Mesenchymal stem cell (in vitro differentiated cells and primary cell): Measurements from ENCODE around the gene PPP1R12B.
"Not testable (repeated sequence)": the region's sequence is repeated elsewhere in the genome, so short reads cannot be mapped to it uniquely, and the experiment has no call there.

Experiments
- DNase-seq: peaks from one replicate; pipeline ENCODE4 v3.0.0-alpha.2; 2013
- H2AFZ ChIP-seq: one replicate; pipeline ENCODE4 v1.6.1; 2013; ENCODE audit warnings: low read depth, mild to moderate bottlenecking, control low read depth, inconsistent platforms, low read length, moderate library complexity
- H2AK5ac ChIP-seq: 2 replicates; pipeline ENCODE4 v1.6.1; 2013; ENCODE audit warnings: low read length, moderate library complexity, mild to moderate bottlenecking, inconsistent platforms; ENCODE audit not compliant: severe bottlenecking
- H2BK120ac ChIP-seq: one replicate; pipeline ENCODE4 v1.6.1; 2013; ENCODE audit warnings: low read depth, mild to moderate bottlenecking, inconsistent platforms, low read length, moderate library complexity
- H2BK12ac ChIP-seq, 2 experiments: one replicate each; pipeline ENCODE4 v1.6.1; 2013; ENCODE audit warnings: inconsistent platforms in 2 of 2, low read length in 2 of 2, mild to moderate bottlenecking in 2 of 2, moderate library complexity in 2 of 2, control low read depth in 1 of 2
- H2BK15ac ChIP-seq: one replicate; pipeline ENCODE4 v1.6.1; 2013; ENCODE audit warnings: mild to moderate bottlenecking, low read depth, inconsistent platforms; ENCODE audit not compliant: poor library complexity, severe bottlenecking
- H2BK5ac ChIP-seq: 2 replicates; pipeline ENCODE4 v1.6.1; 2013; ENCODE audit warnings: low read depth, mild to moderate bottlenecking, low read length, control low read depth, inconsistent platforms; ENCODE audit not compliant: poor library complexity, severe bottlenecking
- H3K14ac ChIP-seq, 2 experiments: one replicate each; pipeline ENCODE4 v1.6.1; 2013; ENCODE audit warnings: inconsistent platforms in 2 of 2, low read length in 2 of 2, control low read depth in 1 of 2, mild to moderate bottlenecking in 1 of 2, moderate library complexity in 1 of 2
- H3K18ac ChIP-seq, 2 experiments: one replicate each; pipeline ENCODE4 v1.6.1; 2013; ENCODE audit warnings: inconsistent platforms in 2 of 2, low read length in 2 of 2, control low read depth in 1 of 2, low read depth in 1 of 2, mild to moderate bottlenecking in 1 of 2
- H3K23ac ChIP-seq, 2 experiments: one replicate each; pipeline ENCODE4 v1.6.1; 2013; ENCODE audit warnings: inconsistent platforms in 2 of 2, low read length in 2 of 2, mild to moderate bottlenecking in 2 of 2, moderate library complexity in 2 of 2, control low read depth in 1 of 2
- H3K27ac ChIP-seq: 2 replicates; pipeline ENCODE4 v1.5.1; 2013; ENCODE audit warnings: mild to moderate bottlenecking, moderate library complexity, low read length, control low read depth, inconsistent platforms; ENCODE audit not compliant: poor library complexity, severe bottlenecking
- H3K27me3 ChIP-seq, 2 experiments: 2 replicates each; pipeline versions ENCODE4 v1.6.1 to v1.7.0; 2013; ENCODE audit warnings: low read length in 2 of 2, mild to moderate bottlenecking in 2 of 2, moderate library complexity in 2 of 2, control low read depth in 1 of 2, inconsistent platforms in 1 of 2; ENCODE audit not compliant: control insufficient read depth in 1 of 2, insufficient read depth in 1 of 2
- H3K36me3 ChIP-seq, 2 experiments: 2 replicates each; pipeline versions ENCODE4 v1.6.1 to v1.7.0; 2013; ENCODE audit warnings: low read length in 2 of 2, control low read depth in 1 of 2, inconsistent platforms in 1 of 2, low read depth in 1 of 2, mild to moderate bottlenecking in 1 of 2; ENCODE audit not compliant: insufficient read depth in 2 of 2, control insufficient read depth in 1 of 2
- H3K4ac ChIP-seq, 2 experiments: one replicate each; pipeline ENCODE4 v1.6.1; 2013; ENCODE audit warnings: inconsistent platforms in 2 of 2, low read length in 2 of 2, mild to moderate bottlenecking in 2 of 2, moderate library complexity in 2 of 2, control low read depth in 1 of 2, low read depth in 1 of 2
- H3K4me1 ChIP-seq: 2 replicates; pipeline ENCODE4 v1.6.1; 2013; ENCODE audit warnings: low read depth, low read length, control low read depth; ENCODE audit not compliant: control insufficient read depth, insufficient read depth
- H3K4me2 ChIP-seq: 2 replicates; pipeline ENCODE4 v1.6.1; 2013; ENCODE audit warnings: low read length, mild to moderate bottlenecking, inconsistent platforms; ENCODE audit not compliant: poor library complexity, severe bottlenecking
- H3K4me3 ChIP-seq, 2 experiments: 2 replicates each; pipeline versions ENCODE4 v1.5.1 to v1.7.0; 2013; ENCODE audit warnings: low read length in 2 of 2, mild to moderate bottlenecking in 2 of 2, control low read depth in 1 of 2, low read depth in 1 of 2; ENCODE audit not compliant: insufficient read depth in 1 of 2
- H3K79me1 ChIP-seq: replicated peaks from 2 replicates; pipeline ENCODE4 v1.6.1; 2013; ENCODE audit warnings: mild to moderate bottlenecking, control low read depth, low read length, inconsistent platforms; ENCODE audit not compliant: poor library complexity, severe bottlenecking
- H3K9ac ChIP-seq: 2 replicates; pipeline ENCODE4 v1.7.0; 2013; ENCODE audit warnings: mild to moderate bottlenecking, low read length, moderate library complexity
- H3K9me3 ChIP-seq: 2 replicates; pipeline ENCODE4 v1.7.0; 2013; ENCODE audit warnings: mild to moderate bottlenecking, low read length; ENCODE audit not compliant: control insufficient read depth
- H4K8ac ChIP-seq: one replicate; pipeline ENCODE4 v1.6.1; 2013; ENCODE audit warnings: inconsistent platforms, mild to moderate bottlenecking, low read length, moderate library complexity
- H4K91ac ChIP-seq: one replicate; pipeline ENCODE4 v1.6.1; 2013; ENCODE audit warnings: mild to moderate bottlenecking, low read length, inconsistent platforms
- WGBS: methylation state at CpG from one replicate; pipeline ENCODE4 v1.1.7; 2013; ENCODE audit warnings: mixed read lengths; 5-methylcytosine and 5-hydroxymethylcytosine counted together

PPP1R12B gene

DNA sequence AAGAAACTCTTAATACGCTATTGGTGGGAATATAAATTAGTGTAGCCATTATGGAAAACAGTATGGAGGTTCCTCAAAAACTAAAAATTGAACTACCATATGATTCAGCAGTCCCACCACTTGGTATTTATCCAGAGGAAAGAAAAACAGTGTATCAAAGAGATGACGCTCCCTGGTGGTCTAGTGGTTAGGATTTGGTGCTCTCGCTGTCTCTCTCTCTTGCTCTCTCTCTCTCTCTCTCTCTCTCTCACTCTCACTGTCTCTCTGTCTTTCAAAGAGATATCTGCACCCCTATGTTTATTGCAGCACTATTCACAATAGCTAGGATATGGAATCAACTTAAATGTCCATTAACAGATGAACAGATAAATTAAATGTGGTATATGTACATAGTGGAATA lies 151.5 kb downstream of the PPP1R12B start:
- not testable (repeated sequence) for H3K4me2 ChIP-seq, H3K4ac ChIP-seq, H3K14ac ChIP-seq, H2BK15ac ChIP-seq, H2BK5ac ChIP-seq, DNase-seq, H3K9ac ChIP-seq, H3K79me1 ChIP-seq, H3K27ac ChIP-seq, H3K4me3 ChIP-seq, H3K4me1 ChIP-seq, H2AK5ac ChIP-seq, H4K91ac ChIP-seq, H2AFZ ChIP-seq, H2BK120ac ChIP-seq, H3K27me3 ChIP-seq, H3K23ac ChIP-seq, H3K18ac ChIP-seq, H4K8ac ChIP-seq, H3K9me3 ChIP-seq, H2BK12ac ChIP-seq
- peaks cover 6 to 29% of the 10 kb centered on the region in 2 experiments for H3K36me3 ChIP-seq
- WGBS, result 71% methylated on average over 2 of the region's 3 CpGs

DNA sequence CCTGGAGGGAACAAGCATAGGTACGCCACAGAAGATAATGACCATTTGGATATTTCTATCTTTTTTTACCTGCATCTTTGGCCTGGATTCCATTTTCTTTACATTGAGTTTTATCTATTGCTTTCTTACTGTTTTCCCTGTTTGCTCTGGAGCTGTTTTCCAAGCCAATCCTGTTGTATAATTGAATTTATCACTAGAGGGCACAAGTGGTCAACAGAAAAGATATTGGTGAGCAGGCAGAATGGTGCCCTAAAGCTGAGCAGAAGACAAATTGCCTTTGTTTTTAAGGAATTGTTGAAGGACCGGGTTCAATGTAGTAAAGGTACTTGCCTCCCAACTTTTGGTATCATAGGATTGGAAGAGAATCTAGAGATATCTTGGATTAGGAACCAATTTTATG lies 152.8 kb downstream of the PPP1R12B start:
- H3K4ac ChIP-seq, result no peak overlapping the region
- H2BK12ac ChIP-seq, result no peak overlapping the region
- no peak overlapping the region for H2AFZ ChIP-seq
- peaks cover 3 to 16% of the 10 kb centered on the region in 2 experiments for H3K36me3 ChIP-seq
- WGBS, result 42% methylated on average over 1 of the region's 2 CpGs
- no peak overlapping the region for H3K14ac ChIP-seq
- H3K79me1 ChIP-seq, result no peaks in the 10 kb centered on the region
- no peaks in the 10 kb centered on the region for H3K27me3 ChIP-seq
- H2BK120ac ChIP-seq, result no peak overlapping the region
- no peaks in the 10 kb centered on the region for H3K9me3 ChIP-seq
- H3K4me3 ChIP-seq, result no peak overlapping the region
- no peak overlapping the region for H4K91ac ChIP-seq
- H3K4me2 ChIP-seq, result no peak overlapping the region
- no peak overlapping the region for H2BK5ac ChIP-seq
- peak; percentile 44 for DNase-seq
- no peak overlapping the region for H3K27ac ChIP-seq
- peaks cover 2% of the 10 kb centered on the region for H3K4me1 ChIP-seq
- H3K18ac ChIP-seq, result no peak overlapping the region
- H2AK5ac ChIP-seq, result no peak overlapping the region
- H4K8ac ChIP-seq, result no peak overlapping the region
- H3K23ac ChIP-seq, result no peak overlapping the region
- no peak overlapping the region for H2BK15ac ChIP-seq
- H3K9ac ChIP-seq, result no peak overlapping the region

DNA sequence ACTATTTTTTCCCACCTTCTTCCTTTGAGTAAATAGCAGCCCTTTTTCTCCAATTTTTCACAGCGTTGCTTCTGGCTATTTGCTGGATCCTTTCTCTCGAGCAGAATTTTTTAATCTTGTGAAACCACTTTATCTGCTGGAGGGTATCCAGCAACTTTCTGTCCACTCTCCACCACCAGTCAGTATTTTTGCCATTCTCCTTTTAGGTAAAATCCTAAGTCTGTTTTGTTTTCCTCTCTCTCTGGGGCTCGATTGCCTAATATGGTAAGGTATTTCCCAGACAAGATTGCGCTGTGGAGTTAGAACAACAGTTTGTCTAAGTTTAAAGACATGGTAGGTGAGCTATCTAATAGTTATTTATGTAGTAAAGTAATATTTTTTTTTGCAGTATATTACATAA lies 156.9 kb downstream of the PPP1R12B start:
- H3K27ac ChIP-seq, result peak overlapping the region; percentile 79
- peak overlapping the region; percentile 81 for H3K9ac ChIP-seq
- H2BK120ac ChIP-seq, result no peak overlapping the region
- H3K4me2 ChIP-seq, result peak overlapping the region; percentile 9
- no peak overlapping the region for H4K91ac ChIP-seq
- peak overlapping the region; percentile 25 for H2BK5ac ChIP-seq
- H2AFZ ChIP-seq, result no peak overlapping the region
- no peaks in the 10 kb centered on the region for H3K79me1 ChIP-seq
- no peak overlapping the region for H3K4me3 ChIP-seq
- H2BK12ac ChIP-seq, result no peak overlapping the region
- peak; percentile 35 for DNase-seq
- 73% methylated on average over 2 of the region's 4 CpGs for WGBS
- H3K9me3 ChIP-seq, result no peaks in the 10 kb centered on the region
- H3K4ac ChIP-seq, result no peak overlapping the region
- no peak overlapping the region for H3K23ac ChIP-seq
- no peak overlapping the region for H2BK15ac ChIP-seq
- H3K14ac ChIP-seq, result no peak overlapping the region
- H3K36me3 ChIP-seq, result peaks cover 3 to 7% of the 10 kb centered on the region in 2 experiments
- H3K4me1 ChIP-seq, result peaks cover 2% of the 10 kb centered on the region
- no peak overlapping the region for H2AK5ac ChIP-seq
- H3K18ac ChIP-seq, result no peak overlapping the region
- H4K8ac ChIP-seq, result no peak overlapping the region
- H3K27me3 ChIP-seq, result no peaks in the 10 kb centered on the region

DNA sequence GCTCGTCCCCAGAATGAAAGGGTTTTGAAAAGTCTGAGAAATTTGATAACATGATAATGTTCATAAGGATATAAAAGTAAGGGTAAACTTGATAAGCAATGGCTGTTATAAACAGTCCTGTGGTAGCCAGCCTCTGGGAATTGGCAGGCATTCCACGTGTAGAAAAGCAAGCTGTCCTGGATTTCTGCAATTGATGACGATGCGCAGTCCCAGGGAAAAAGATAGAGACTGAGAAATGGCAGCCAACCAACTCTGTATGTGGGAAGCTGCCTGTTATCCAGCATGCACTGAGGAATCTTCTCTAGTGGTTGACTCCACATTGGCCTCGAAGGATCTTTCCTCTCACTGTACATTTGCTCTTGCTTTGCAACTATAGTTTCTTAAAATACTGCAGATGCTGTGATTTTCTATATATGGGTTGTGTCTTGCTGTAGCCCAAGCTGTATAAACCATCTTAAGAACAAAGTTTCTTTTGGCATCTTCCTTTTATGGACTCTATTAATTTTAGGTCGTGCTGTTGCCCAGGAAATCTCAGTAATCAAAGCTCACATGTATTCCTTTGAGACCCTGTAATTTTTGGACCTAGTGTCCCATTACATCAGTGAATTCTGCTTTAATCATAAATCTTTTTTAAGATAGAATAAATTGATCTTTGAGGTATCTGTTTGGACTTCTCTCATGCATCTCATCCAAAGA lies 157.5 kb downstream of the PPP1R12B start:
- Histone ChIP-seq H2BK5ac (peak overlapping the region; percentile 82), H3K27ac (peak overlapping the region; percentile 44), H3K4ac (peak overlapping the region in 1 of 2 experiments; percentile 51), H3K9ac (peak overlapping the region; percentile 81), H3K18ac (peak overlapping the region in 1 of 2 experiments; percentile 28), H4K91ac (peak overlapping the region; percentile 61), H2AK5ac (peak overlapping the region; percentile 97)
- not testable (repeated sequence) for H3K27me3 ChIP-seq, H4K8ac ChIP-seq, H3K23ac ChIP-seq, H3K4me2 ChIP-seq, H3K36me3 ChIP-seq, H3K9me3 ChIP-seq, H3K4me3 ChIP-seq, H2BK15ac ChIP-seq, H2BK12ac ChIP-seq, H2AFZ ChIP-seq, H3K14ac ChIP-seq, H2BK120ac ChIP-seq, H3K4me1 ChIP-seq, H3K79me1 ChIP-seq
- peak; percentile 28 for DNase-seq
- WGBS, result 74% methylated on average over 5 of the region's 6 CpGs
